ENCODE data around the gene DEPDC5.

GRCh38 chr22:31753005-31753633, 700 bp upstream of the DEPDC5 start:
- TF ChIP-seq CTCF (IDR thresholded peaks at IDR 0.05), result no peak
- no peak for TF ChIP-seq EZH2phosphoT487 (IDR thresholded peaks at IDR 0.05)

Data from neural progenitor cell (in vitro differentiated cells).